Activated CD4-positive, alpha-beta T cell treated with anti-CD3 and anti-CD28 coated beads for 36 hours (primary cell): Measurements from ENCODE around the gene RUBCNL. TPM values are rescaled to one million over a fixed set of nuclear protein-coding genes. Genes with fewer than 3 reads are reported as not detected.
"Not testable (repeated sequence)": the region's sequence is repeated elsewhere in the genome, so short reads cannot be mapped to it uniquely, and the experiment has no call there.

Experiments used
- ATAC-seq: fragments of 200-7000 bp; cut with Tn5 transposase; one replicate; pipeline ENCODE4 v1.10.0; 2021; ENCODE audit warnings: mild to moderate bottlenecking, moderate library complexity
- CTCF ChIA-PET: fragments of 350-600 bp; sonication (Branson Sonifier 250); formaldehyde crosslinking; loops from one replicate; lab custom pipeline; 2021; ENCODE audit warnings: antibody characterized with exemption; lab: Charles Lee
- POLR2A ChIA-PET: fragments of 350-600 bp; sonication (Branson Sonifier 250); formaldehyde crosslinking; loops from one replicate; lab custom pipeline; 2021; ENCODE audit warnings: antibody characterized with exemption, inconsistent platforms; lab: Charles Lee
- DNase-seq: peaks from one replicate; pipeline ENCODE4 v3.0.0-alpha.2; 2020
- H3K27ac Mint-ChIP-seq: one replicate; pipeline ENCODE4 v1.8.0; 2021; ENCODE audit warnings: mixed read lengths
- H3K27me3 Mint-ChIP-seq: one replicate; pipeline ENCODE4 v1.8.0; 2021; ENCODE audit warnings: mixed read lengths
- H3K36me3 Mint-ChIP-seq: one replicate; pipeline ENCODE4 v1.8.0; 2021; ENCODE audit warnings: low read depth, mixed read lengths
- H3K4me1 Mint-ChIP-seq: one replicate; pipeline ENCODE4 v1.8.0; 2021; ENCODE audit warnings: mixed read lengths
- H3K4me3 Mint-ChIP-seq: one replicate; pipeline ENCODE4 v1.8.0; 2021; ENCODE audit warnings: mild to moderate bottlenecking, moderate library complexity, mixed read lengths
- H3K9me3 Mint-ChIP-seq: one replicate; pipeline ENCODE4 v1.8.0; 2021; ENCODE audit warnings: low read depth, mixed read lengths
- intact Hi-C, 2 experiments: fragments of 100-400 bp; cut with DNase I in 1 of 2; cut with micrococcal nuclease in 1 of 2; formaldehyde crosslinking; loops; one replicate each; pipeline versions ENCODE4 v1.14.2 to v1.15.1; 2022 to 2024; cut with DNase I, micrococcal nuclease
- total RNA-seq, 2 experiments: library from RNA; stranded (reverse); gene quantifications; one replicate each; pipeline ENCODE4 v1.2.3, GENCODE V29; 2021

Gene RUBCNL
- total RNA-seq, 2 experiments from 2014 or later: 1.0 to 1.1 TPM

DNA sequence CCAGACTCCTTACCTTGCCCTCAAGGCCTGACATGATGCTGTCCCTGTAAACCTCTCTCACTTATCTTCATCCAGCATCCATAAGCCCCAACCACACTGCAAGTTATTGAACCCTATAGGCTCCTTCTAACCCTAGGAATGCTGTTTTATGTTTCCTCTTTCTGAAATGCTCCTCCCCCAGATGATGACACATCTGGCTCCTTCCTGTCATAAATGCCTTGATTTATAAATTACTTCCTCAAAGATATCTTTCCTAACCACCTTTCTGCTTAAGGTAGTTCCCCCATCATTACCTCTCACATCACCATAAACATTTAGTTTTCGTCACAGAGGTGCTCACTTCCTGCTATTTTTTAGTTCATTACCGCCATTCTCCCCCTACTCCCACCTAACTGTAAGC lies 12.3 kb downstream of the RUBCNL start:
- Mint-ChIP-seq H3K27me3 (no peaks in the 10 kb centered on the region), H3K36me3 (no peaks in the 10 kb centered on the region), H3K4me1 (peaks cover 6% of the 10 kb centered on the region), H3K4me3 (no peak overlapping the region), H3K27ac (no peak overlapping the region), H3K9me3 (no peaks in the 10 kb centered on the region)
- DNase-seq (no peak), ATAC-seq (no peak)
- POLR2A ChIA-PET: no interaction called here
- intact Hi-C loops: no loop called here
- CTCF ChIA-PET: interaction anchor here (0.6 to 1.0 kb wide), 3 partner anchors 13 to 936 kb away, joined by 3 to 4 read pairs (median 3); partner anchors contain the start of gene RUBCNL

DNA sequence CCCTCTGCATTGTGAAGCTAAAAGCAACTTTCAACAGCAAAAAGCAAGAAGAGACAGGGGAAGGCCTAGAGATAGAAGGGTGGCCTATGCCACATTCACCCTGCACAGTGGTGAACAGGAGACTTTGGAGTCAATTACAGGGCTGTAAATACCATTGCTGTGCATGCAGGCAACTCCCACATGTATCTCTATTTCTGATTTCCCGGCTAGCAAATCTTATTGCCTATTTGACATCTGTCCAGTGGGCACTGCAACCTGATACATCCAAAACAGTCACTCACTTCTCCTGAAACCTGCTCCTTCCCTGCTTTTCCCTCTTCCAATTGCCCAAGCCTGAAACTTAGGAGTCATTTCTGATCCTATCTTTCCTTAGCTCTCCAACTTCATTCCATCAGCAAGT lies 13.4 kb downstream of the RUBCNL start:
- Mint-ChIP-seq H3K36me3 (no peaks in the 10 kb centered on the region), H3K27ac (no peak overlapping the region), H3K4me1 (peaks cover 12% of the 10 kb centered on the region), H3K4me3 (no peak overlapping the region), H3K9me3 (no peaks in the 10 kb centered on the region), H3K27me3 (no peaks in the 10 kb centered on the region)
- ChIA-PET POLR2A (no interaction called here), CTCF (no interaction called here)
- ATAC-seq (no peak), DNase-seq (no peak)
- intact Hi-C loops: no loop called here

DNA sequence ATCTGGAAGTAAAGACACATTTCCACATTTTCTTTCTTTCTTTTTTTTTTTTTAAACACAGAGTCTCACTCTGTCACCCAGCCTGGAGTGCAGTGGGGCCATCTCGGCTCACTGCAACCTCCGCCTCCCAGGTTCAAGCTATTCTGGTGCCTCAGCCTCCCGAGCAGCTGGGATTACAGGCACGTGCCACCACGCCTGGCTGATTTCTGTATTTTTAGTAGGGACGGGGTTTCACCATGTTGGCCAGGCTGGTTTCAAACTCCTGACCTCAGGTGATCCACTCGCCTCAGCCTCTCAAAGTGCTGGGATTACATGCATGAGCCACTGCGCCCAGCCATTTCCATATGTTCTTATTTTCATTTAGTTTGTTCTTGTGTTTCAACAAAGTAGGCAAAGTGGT lies 14.1 kb downstream of the RUBCNL start:
- H3K36me3 Mint-ChIP-seq, intact Hi-C loops, H3K27me3 Mint-ChIP-seq, POLR2A ChIA-PET, ATAC-seq, DNase-seq, H3K4me3 Mint-ChIP-seq, H3K27ac Mint-ChIP-seq, H3K9me3 Mint-ChIP-seq: not testable (repeated sequence)
- CTCF ChIA-PET: interaction anchor here (0.7 kb wide), 1 partner anchor 206 kb away, joined by 3 read pairs; no protein-coding TSS in a partner anchor
- H3K4me1 Mint-ChIP-seq: peaks cover 13% of the 10 kb centered on the region

DNA sequence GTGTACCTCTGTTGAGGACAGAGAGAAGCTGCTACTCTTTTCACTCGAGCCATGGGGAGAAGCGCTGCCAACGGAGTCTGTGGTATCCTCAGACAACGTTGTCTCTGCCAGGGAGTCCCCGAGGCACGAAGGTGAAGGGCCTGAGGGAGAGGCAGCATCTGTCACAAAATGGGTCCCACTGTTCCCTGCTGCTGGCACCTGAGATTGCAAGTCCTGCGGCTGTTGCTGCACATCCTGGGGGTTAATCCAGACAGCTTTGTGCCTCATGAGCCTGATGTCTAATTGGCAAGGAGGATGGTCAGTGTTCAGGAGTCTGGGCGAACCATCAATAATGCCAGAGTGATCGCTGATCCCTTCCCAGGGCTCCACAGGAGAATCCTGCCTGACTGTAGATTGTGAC lies 15.0 kb downstream of the RUBCNL start:
- Mint-ChIP-seq H3K27ac (no peak overlapping the region), H3K4me1 (peaks cover 20% of the 10 kb centered on the region), H3K36me3 (no peaks in the 10 kb centered on the region), H3K4me3 (no peak overlapping the region), H3K27me3 (no peaks in the 10 kb centered on the region), H3K9me3 (no peaks in the 10 kb centered on the region)
- ChIA-PET CTCF (interaction anchor here (1.0 kb wide), 1 partner anchor 136 kb away, joined by 3 read pairs; no protein-coding TSS in a partner anchor), POLR2A (no interaction called here)
- no peak for ATAC-seq
- DNase-seq: no peak
- intact Hi-C loops: no loop called here

DNA sequence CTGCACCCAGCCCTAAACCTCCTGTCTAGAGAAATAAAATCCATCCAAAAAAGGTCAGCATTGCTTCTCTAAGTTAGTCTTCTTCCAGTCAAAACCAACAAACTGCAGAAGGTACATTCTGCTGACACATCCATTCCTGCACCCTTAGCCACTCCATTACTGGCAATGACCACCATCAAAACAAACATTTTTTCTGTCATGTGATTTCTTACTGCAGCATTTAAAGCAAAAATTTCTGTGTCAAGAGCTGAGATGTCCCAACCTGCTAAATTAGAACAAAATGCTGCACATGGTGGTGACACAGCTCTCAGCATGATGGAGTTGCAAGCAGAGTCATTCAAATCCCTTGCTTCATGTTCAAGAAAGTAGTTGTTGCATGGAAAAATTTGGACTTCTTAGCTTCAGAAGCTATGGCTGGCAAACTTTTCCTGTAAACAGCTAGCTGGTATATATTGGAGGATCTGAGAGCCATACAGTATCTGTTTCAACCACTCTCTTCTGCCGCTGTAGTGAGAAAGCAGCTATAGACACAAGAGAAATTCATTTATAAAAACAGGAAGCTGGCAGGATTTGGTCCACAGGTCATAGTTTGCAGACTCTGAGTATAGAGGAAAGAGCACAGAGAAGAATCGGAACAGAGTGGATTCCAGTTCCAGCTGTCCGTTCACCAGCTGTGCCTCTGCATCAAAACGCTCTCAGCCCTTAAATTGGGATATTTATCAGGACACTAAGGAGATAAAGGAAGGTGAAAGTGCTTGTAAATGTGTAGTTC lies 17.4 kb downstream of the RUBCNL start:
- Mint-ChIP-seq H3K27ac (no peak overlapping the region), H3K36me3 (no peaks in the 10 kb centered on the region), H3K4me1 (peaks cover 18% of the 10 kb centered on the region), H3K27me3 (peaks cover 2% of the 10 kb centered on the region), H3K4me3 (no peak overlapping the region), H3K9me3 (no peaks in the 10 kb centered on the region)
- ChIA-PET POLR2A (interaction anchor here (0.9 kb wide), 1 partner anchor 15 kb away, joined by 3 read pairs; no protein-coding TSS in a partner anchor), CTCF (interaction anchor here (1.6 kb wide), 1 partner anchor 35 kb away, joined by 4 read pairs; no protein-coding TSS in a partner anchor)
- intact Hi-C loops: no loop called here
- no peak for DNase-seq
- ATAC-seq: peak; percentile 26

DNA sequence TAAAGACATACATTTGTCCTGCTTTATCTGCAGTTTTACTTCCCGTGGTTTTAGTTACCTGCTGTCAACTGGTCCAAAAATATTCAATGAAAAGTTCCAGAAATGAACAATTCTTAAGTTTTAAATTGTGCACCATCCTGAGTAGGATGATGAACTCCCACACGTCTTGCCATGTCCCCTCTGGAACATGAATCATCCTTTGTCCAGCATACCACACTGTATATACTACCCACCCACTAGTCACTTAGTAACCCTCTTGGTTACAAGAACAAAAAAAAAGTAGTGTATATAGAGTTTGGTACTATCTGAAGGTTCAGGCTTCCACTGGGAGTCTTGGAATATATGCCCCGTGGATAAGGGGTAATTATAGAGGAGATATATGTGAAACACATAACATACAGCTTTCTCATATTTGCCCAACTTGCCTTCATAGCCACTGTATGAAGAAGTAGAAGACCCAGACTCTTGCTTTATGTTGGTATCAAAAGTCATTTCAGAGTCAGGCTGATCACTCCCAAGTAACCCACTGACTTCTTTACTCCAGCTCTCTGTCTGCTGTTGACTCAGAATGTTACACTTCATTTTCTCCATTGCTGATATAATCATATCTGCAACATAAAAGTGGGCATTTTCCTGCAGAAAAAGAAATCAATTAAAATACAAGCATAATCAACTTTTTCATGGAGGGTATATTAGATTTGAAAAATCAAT lies 19.3 kb downstream of the RUBCNL start:
- ATAC-seq: peak; percentile 65
- H3K4me1 Mint-ChIP-seq: peaks cover 15% of the 10 kb centered on the region

DNA sequence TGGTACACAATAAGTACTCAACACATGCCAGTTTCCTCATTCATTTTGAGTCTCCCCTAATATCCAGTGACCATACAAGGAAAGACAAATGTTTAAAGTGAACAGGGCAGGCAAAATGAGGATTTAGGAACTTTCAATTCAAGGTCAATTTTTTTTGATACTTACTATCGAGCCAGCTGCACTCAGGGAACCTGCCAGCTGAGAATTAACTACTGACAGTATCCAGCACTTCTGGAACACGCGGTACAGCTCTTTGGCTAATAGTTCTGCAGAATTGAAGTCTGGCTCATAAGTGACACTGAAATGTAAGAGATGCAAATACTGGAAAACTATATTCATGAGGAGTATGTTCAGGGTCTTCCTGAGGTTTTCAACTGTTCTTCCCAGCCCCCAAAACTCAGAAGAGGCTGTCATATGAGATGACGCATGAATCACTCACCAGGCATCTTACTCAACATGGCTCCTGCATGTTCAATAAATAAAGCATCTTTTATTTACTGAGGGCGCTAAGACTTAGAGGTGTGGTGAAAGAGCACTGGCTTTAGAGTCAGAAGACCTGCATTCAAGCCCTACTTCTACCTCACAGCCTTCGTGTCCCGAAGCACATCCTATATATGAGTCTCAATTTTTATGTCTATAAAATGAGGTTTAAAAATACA lies 25.6 kb downstream of the RUBCNL start:
- DNase-seq (no peak), ATAC-seq (no peak)
- H3K27ac Mint-ChIP-seq: no peak overlapping the region
- no peak overlapping the region for H3K4me3 Mint-ChIP-seq
- no peaks in the 10 kb centered on the region for H3K27me3 Mint-ChIP-seq
- intact Hi-C loops: no loop called here
- H3K9me3 Mint-ChIP-seq: no peaks in the 10 kb centered on the region
- ChIA-PET CTCF (no interaction called here), POLR2A (no interaction called here)
- no peaks in the 10 kb centered on the region for H3K36me3 Mint-ChIP-seq
- no peaks in the 10 kb centered on the region for H3K4me1 Mint-ChIP-seq

More for the DNA sequence above, 19.3 kb downstream of the RUBCNL start:
- Mint-ChIP-seq H3K27ac (no peak overlapping the region), H3K9me3 (no peaks in the 10 kb centered on the region), H3K4me3 (no peak overlapping the region), H3K27me3 (peaks cover 2% of the 10 kb centered on the region), H3K36me3 (no peaks in the 10 kb centered on the region)
- ChIA-PET POLR2A (no interaction called here), CTCF (no interaction called here)
- no peak for DNase-seq
- intact Hi-C loops: no loop called here

DNA sequence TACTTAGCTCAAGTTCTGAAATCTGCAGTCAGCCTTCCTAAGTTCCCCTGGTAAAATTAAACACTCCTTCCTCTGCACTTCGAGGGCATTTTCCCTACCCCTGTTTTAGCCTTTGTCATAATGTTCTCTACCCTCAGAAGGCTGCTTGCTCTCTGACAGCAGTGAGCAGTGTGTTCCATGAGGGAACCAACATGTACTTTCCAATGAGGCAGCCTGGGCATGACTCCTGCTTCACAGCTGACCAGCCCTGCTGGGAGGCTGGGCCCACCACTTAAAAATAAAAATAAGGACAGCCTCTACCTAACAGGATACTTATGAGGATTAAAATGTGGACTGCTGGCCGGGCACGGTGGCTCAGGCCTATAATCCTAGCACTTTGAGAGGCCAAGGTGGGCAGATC lies 26.4 kb downstream of the RUBCNL start:
- Mint-ChIP-seq H3K4me1 (peaks cover 6% of the 10 kb centered on the region), H3K27me3 (no peaks in the 10 kb centered on the region), H3K27ac (no peak overlapping the region), H3K4me3 (no peak overlapping the region), H3K36me3 (no peaks in the 10 kb centered on the region), H3K9me3 (no peaks in the 10 kb centered on the region)
- ChIA-PET CTCF (no interaction called here), POLR2A (no interaction called here)
- intact Hi-C loops: no loop called here
- ATAC-seq (no peak), DNase-seq (no peak)

DNA sequence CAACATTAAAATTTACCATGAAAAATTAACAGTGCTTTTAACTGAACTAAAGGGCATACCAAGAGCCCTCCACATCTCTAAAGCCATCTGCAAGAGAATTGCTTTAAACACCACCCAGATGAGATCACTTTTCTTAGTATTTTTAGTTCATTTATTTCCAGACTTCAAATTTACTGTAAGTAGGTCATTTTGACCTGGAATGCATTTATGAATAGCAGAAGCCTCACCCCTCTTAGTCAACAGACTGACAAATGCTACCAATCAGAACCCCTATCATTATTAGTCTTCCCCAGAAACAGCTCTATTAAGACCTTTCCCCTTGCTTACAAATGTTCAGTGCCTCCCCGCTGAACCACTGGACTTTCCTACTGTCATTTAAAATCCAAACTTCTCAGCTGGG lies 27.3 kb downstream of the RUBCNL start:
- Mint-ChIP-seq H3K4me1 (peaks cover 15% of the 10 kb centered on the region), H3K9me3 (peaks cover 3% of the 10 kb centered on the region), H3K4me3 (no peak overlapping the region), H3K27ac (no peak overlapping the region), H3K36me3 (peaks cover 1% of the 10 kb centered on the region), H3K27me3 (no peaks in the 10 kb centered on the region)
- intact Hi-C loops: no loop called here
- POLR2A ChIA-PET: no interaction called here
- CTCF ChIA-PET: interaction anchor here (1.1 kb wide), 1 partner anchor 15 kb away, joined by 3 read pairs; no protein-coding TSS in a partner anchor
- DNase-seq (no peak), ATAC-seq (no peak)

DNA sequence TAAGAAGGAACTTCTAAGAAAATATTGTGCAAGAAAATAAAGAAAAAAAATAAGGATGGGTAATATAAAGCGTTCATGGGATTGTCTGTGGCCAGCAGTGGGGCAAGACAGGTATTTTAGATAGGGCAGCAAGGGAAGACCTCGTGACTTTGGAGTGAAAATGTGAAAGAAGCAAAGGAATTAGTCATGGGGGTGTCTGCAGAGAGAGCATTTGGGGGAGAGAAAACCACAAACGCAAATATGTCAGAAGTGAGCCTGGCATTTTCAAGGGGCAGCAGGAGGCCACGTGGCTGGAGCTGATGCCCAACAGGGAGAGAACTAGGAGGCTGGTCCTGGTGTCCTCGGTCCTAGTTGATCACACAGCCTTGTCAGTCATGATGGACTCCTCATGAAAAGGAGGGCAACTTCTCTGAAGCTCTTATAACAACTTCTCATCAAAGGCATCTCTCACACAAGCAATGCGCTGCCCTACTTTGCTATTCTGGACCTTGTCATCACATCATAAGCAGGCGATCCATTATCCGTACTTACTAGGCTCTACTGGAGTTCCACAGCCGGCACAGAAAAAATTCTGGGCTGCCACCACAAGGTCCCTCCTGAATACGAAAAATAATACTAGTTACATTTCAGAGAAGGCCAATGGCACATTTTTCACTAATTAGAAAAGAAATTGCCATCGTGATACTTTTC lies 31.0 kb downstream of the RUBCNL start:
- Mint-ChIP-seq H3K9me3 (peaks cover 15% of the 10 kb centered on the region), H3K27me3 (peaks cover 2% of the 10 kb centered on the region), H3K4me1 (peaks cover 29% of the 10 kb centered on the region), H3K36me3 (peaks cover 10% of the 10 kb centered on the region), H3K27ac (peak overlapping the region; percentile 5), H3K4me3 (no peak overlapping the region)
- DNase-seq: no peak
- POLR2A ChIA-PET: no interaction called here
- intact Hi-C loops: loop anchor here in 1 of 2 experiments (2.0 kb wide), 1 partner anchor 37 kb away; no protein-coding TSS in a partner anchor
- ATAC-seq: no peak
- CTCF ChIA-PET: interaction anchor here (1.3 to 1.8 kb wide), 2 partner anchors 14 to 26 kb away, joined by 3 to 4 read pairs; no protein-coding TSS in a partner anchor
